HT-29 (cell line): ENCODE data around the gene STH. TPM values are rescaled to one million over a fixed set of nuclear protein-coding genes. Genes with fewer than 3 reads are reported as not detected.
A peak's percentile ranks its signal among the peaks of the same experiment; 100 is the strongest.

Experiments
- DNase-seq: peaks from one replicate; pipeline ENCODE4 v3.0.0-alpha.2; 2015; ENCODE audit warnings: low spot score
- total RNA-seq: library from RNA; depleted of rRNA; stranded (reverse); fragments of >200 nt; shearing (Covaris generic); gene quantifications from 2 replicates; pipeline ENCODE4 v1.2.3, GENCODE V29; 2014; rRNA removed

The STH gene
- total RNA-seq, 1 experiment from 2014 or later: not detected

DNA sequence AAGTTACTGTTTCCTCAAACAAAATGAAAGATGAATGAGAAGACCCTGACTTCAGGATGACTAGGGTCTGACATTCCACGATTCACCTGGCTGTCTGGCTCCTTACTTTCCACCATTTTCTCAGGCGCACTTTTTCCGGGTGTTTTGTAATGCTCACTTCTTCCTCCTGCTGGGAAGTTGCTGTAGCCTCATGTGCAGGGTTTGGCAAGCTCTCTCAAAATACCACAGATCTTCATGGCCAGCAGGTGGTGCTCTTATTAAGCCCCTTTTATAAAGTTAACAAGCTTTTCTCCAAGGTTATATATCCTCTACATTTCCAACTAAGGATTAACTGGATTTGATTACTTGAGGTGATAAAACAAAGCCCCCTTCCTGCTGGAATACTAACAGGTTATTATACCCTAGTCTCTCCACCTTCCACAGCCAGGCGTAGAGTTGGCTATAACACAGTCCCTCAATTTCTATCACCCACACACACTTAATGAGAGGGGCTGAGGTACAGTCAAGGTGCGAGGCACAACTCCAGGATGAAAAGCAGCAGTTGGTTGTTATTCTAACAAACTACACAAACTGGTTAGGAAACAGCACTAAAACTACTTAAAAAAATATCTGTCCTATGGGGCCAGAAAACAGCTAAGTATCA is 45.4 kb downstream of the STH start:
- DNase-seq: peak; percentile 82

DNA sequence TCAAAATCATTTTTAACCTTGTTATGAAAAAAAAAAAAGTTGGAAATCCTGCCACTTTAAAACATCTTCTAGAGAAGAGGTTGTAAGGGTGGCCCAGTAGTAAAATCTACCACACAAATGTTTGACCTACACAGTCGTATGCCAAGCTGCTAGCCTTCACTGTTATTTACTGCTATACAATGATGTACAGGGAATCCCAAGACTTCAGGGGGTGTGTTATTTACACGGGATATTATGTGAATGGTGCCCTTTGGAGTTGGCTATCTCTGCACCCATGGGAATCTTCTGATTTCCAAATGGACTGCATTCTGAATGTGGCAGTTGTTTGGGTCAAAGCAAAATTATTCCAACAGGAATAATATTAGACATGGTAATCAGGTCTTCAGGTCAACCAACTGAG is 45.9 kb downstream of the STH start:
- DNase-seq: no peak

DNA sequence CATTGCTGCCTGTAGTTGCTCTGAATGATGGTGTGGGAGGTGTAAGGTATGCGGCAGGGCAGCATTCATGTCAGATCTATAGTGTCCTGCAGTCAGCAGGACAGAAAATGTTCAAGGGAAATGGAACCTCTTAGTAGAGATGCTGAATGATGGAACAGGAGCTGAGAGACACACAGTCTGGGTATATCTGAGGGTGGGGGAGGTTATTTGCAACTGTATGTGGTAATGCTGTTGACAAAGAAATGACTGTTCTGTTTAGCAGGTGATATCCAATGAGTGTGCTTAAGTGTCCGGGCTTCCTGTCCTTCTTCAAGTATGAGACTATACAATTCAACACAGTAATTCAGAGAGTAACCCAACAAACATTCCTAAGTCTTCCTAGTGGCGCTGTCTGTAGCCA is 46.6 kb downstream of the STH start:
- DNase-seq: no peak

DNA sequence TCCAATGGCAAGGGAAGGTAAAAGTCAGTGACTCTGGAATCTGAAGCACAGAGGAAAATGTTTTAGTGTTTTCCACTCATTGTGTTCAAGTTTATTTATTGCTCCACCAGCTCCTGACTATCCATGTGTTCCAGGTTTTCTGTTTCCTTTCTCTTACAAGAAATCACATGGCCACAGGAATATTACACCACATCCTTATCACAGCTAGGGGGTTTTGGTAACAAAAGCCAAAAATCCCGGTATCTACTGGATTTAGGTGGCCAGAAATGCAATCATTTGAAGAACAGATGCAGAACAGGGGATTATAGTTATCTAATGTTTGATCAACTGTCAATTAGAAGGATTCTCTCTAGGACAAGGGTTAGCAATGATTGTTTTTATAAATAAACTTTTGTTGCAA is 47.9 kb downstream of the STH start:
- DNase-seq: no peak

GRCh38 chr17:46047398-46047797 is 48.3 kb downstream of the STH start:
- DNase-seq: no peak

DNA sequence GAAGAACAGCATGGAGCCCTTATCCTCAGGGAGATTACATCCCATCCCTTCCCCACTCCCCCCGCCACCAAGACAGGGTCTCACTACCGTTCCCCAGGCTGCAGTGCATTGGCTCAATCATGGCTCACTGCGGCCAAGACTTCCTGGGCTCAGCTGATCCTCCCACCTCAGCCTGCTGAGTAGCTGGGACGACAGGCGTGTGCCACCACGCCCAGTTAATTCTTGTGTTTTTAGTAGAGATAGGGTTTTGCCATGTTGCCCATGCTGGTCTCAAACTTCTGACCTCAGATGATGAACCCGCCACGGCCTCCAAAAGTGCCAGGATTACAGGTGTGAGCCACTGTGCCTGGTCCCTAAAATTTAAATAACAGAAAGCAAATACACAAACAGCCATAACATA is 48.8 kb downstream of the STH start:
- no peak for DNase-seq

Other genes starting within 250 kb of the STH start
- gene CRHR1, start 214.9 kb upstream of the STH start, total RNA-seq: not detected in 2 replicates
- gene SPPL2C, start 154.4 kb upstream of the STH start, total RNA-seq: not detected in 2 replicates
- 0.08 and 0.44 TPM in 2 replicates for gene MAPT, start 104.7 kb upstream of the STH start, total RNA-seq
- gene KANSL1, start 194.2 kb downstream of the STH start, total RNA-seq: 32.4 and 37.4 TPM in 2 replicates